ENCODE results near the gene BCAM. TPM values are rescaled to one million over a fixed set of nuclear protein-coding genes. Genes with fewer than 3 reads are reported as not detected.

BCAM gene
- total and polyA plus RNA-seq, 2 experiments from 2014 or later = 34.7 to 77.1 TPM

DNA sequence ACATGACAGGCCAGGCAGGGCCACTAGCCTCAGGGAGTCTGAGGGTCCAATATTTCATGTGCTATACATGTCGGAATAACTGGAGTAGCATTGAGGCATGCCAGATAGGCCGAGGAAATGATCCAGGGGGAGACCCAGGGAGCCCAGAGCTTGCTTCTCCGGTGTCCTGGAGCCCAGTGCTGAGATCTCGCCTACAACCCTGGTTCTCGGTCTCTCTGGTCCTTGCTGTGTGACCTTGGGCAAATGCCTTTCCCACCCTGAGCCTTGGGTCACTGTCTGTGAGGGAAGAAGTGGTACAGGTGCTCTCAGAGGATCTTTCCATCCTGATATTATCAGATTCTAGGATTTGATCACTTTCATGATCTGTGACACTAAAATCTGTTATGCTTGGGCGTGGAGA is 19.9 kb upstream of the BCAM start:
- H3K4me1 ChIP-seq (ENCODE audit: insufficient read depth) = no peaks in the 10 kb centered on the region
- no peak overlapping the region for H2AFZ ChIP-seq
- no peaks in the 10 kb centered on the region for H3K36me3 ChIP-seq (replicated peaks; ENCODE audit: insufficient read depth, low read depth)
- TF ChIP-seq EZH2phosphoT487 (IDR thresholded peaks at IDR 0.05; ENCODE audit: low read depth, severe bottlenecking, unreplicated experiment) (no peak), EZH2 (IDR thresholded peaks at IDR 0.05; ENCODE audit: borderline replicate concordance) (no peak)
- TF ChIP-seq, protein P1, sequence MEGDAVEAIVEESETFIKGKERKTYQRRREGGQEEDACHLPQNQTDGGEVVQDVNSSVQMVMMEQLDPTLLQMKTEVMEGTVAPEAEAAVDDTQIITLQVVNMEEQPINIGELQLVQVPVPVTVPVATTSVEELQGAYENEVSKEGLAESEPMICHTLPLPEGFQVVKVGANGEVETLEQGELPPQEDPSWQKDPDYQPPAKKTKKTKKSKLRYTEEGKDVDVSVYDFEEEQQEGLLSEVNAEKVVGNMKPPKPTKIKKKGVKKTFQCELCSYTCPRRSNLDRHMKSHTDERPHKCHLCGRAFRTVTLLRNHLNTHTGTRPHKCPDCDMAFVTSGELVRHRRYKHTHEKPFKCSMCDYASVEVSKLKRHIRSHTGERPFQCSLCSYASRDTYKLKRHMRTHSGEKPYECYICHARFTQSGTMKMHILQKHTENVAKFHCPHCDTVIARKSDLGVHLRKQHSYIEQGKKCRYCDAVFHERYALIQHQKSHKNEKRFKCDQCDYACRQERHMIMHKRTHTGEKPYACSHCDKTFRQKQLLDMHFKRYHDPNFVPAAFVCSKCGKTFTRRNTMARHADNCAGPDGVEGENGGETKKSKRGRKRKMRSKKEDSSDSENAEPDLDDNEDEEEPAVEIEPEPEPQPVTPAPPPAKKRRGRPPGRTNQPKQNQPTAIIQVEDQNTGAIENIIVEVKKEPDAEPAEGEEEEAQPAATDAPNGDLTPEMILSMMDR (IDR thresholded peaks at IDR 0.05; ENCODE audit: poor library complexity) = no peak
- no peaks in the 10 kb centered on the region for H3K9me3 ChIP-seq (ENCODE audit: low read depth)
- no peaks in the 10 kb centered on the region for H3K79me2 ChIP-seq
- 93% methylated on average over 6 of the region's 6 CpGs for WGBS (ENCODE audit: low lambda C conversion rate, missing lambda C conversion rate)
- H4K20me1 ChIP-seq (ENCODE audit: insufficient read depth, poor library complexity, severe bottlenecking) = no peaks in the 10 kb centered on the region
- DNase-seq (ENCODE audit: low spot score) = peak; percentile 1
- no peaks in the 10 kb centered on the region for H3K27me3 ChIP-seq
- H3K9me2 ChIP-seq (replicated peaks; ENCODE audit: insufficient read depth) = no peaks in the 10 kb centered on the region
- no peak overlapping the region for H3K4me2 ChIP-seq
- no peak overlapping the region for H3K4me3 ChIP-seq
- no peak overlapping the region for H3K27ac ChIP-seq

DNA sequence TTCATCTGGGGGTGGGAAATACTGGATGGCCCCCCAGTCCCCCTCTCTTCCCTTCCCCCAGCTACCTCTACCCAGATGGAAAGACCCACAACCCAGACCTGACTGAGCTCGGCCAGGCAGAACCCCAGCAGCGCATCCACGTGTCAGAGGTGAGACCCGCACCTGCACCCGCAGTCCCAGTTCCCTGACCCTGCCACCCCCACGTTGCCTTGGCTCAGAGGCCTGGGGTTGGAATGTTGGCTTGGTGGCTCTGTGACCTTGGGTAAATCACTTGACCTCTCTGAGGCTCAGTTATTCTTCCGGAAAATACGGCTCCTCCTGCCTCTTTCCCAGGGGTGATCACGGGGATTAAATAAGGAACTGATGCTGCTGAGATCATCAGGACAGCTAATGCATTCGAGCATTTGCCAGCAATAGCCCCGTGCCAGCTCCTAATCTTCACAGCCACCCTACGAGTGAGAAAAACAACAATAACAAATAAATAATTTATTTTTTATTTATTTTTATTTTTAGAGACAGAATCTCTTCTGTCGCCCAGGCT is 18.9 kb upstream of the BCAM start:
- TF ChIP-seq, protein P1 (IDR thresholded peaks at IDR 0.05; ENCODE audit: poor library complexity) = no peak
- TF ChIP-seq EZH2 (IDR thresholded peaks at IDR 0.05; ENCODE audit: borderline replicate concordance) (no peak), EZH2phosphoT487 (IDR thresholded peaks at IDR 0.05; ENCODE audit: low read depth, severe bottlenecking, unreplicated experiment) (no peak)
- Histone ChIP-seq H2AFZ (no peak overlapping the region), H3K36me3 (replicated peaks; ENCODE audit: insufficient read depth, low read depth) (no peaks in the 10 kb centered on the region), H3K9me3 (ENCODE audit: low read depth) (no peaks in the 10 kb centered on the region), H3K4me2 (no peak overlapping the region), H4K20me1 (ENCODE audit: insufficient read depth, poor library complexity, severe bottlenecking) (no peaks in the 10 kb centered on the region), H3K27me3 (no peaks in the 10 kb centered on the region), H3K4me1 (ENCODE audit: insufficient read depth) (no peaks in the 10 kb centered on the region), H3K27ac (no peak overlapping the region), H3K4me3 (no peak overlapping the region), H3K79me2 (no peaks in the 10 kb centered on the region), H3K9me2 (replicated peaks; ENCODE audit: insufficient read depth) (no peaks in the 10 kb centered on the region)
- WGBS (ENCODE audit: low lambda C conversion rate, missing lambda C conversion rate) = 89% methylated on average over 13 of the region's 13 CpGs
- peak; percentile 2 for DNase-seq (ENCODE audit: low spot score)

DNA sequence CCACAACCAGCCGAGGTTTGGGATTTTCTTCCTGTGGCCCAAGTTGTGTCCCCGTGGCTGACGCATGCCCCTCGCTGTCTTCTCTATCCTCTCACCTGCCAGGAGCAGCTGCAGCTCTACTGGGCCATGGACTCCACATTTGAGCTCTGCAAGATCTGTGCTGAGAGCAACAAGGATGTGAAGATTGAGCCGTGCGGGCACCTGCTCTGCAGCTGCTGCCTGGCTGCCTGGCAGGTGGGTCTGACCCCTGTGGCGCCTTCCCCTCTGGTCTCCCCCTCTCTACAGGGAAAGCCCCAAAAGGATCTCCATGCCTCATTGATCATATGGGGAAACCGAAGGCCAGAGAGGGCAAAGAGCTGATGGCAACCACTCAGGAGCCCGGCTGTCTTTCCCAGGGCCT is 16.6 kb upstream of the BCAM start:
- H3K36me3 ChIP-seq (replicated peaks; ENCODE audit: insufficient read depth, low read depth) = no peaks in the 10 kb centered on the region
- H3K27ac ChIP-seq = no peak overlapping the region
- H3K4me3 ChIP-seq = no peak overlapping the region
- H3K9me2 ChIP-seq (replicated peaks; ENCODE audit: insufficient read depth) = no peaks in the 10 kb centered on the region
- DNase-seq (ENCODE audit: low spot score) = no peak
- no peaks in the 10 kb centered on the region for H3K79me2 ChIP-seq
- no peak overlapping the region for H3K4me2 ChIP-seq
- H3K9me3 ChIP-seq (ENCODE audit: low read depth) = no peaks in the 10 kb centered on the region
- no peak overlapping the region for H2AFZ ChIP-seq
- H3K4me1 ChIP-seq (ENCODE audit: insufficient read depth) = no peaks in the 10 kb centered on the region
- H3K27me3 ChIP-seq = no peaks in the 10 kb centered on the region
- TF ChIP-seq EZH2phosphoT487 (IDR thresholded peaks at IDR 0.05; ENCODE audit: low read depth, severe bottlenecking, unreplicated experiment) = no peak
- no peak for TF ChIP-seq EZH2 (IDR thresholded peaks at IDR 0.05; ENCODE audit: borderline replicate concordance)
- TF ChIP-seq, protein P1 (IDR thresholded peaks at IDR 0.05; ENCODE audit: poor library complexity) = no peak
- H4K20me1 ChIP-seq (ENCODE audit: insufficient read depth, poor library complexity, severe bottlenecking) = no peaks in the 10 kb centered on the region
- 95% methylated on average over 9 of the region's 9 CpGs for WGBS (ENCODE audit: low lambda C conversion rate, missing lambda C conversion rate)

All from hepatocyte (in vitro differentiated cells).